Left renal cortex interstitium (tissue), 4 donors: ENCODE results near the gene COL15A1. TPM values are rescaled to one million over a fixed set of nuclear protein-coding genes. Genes with fewer than 3 reads are reported as not detected.

Experiments used
- DNase-seq, 4 donors: peaks; one replicate each; pipeline ENCODE4 v3.0.0-alpha.2; 2013; ENCODE audit warnings: low read depth in 4 of 4, low spot score in 2 of 4, missing footprints in 1 of 4
- polyA plus RNA-seq, 4 donors: library from polyadenylated mRNA; unstranded; fragments of 120-200 nt; gene quantifications; one replicate each; pipeline ENCODE4 v1.2.1, GENCODE V29; 2013; ENCODE audit not compliant: insufficient read length in 4 of 4

The COL15A1 gene
- polyA plus RNA-seq, 4 donors = 26.8 to 37.9 (median 30.4) TPM

DNA sequence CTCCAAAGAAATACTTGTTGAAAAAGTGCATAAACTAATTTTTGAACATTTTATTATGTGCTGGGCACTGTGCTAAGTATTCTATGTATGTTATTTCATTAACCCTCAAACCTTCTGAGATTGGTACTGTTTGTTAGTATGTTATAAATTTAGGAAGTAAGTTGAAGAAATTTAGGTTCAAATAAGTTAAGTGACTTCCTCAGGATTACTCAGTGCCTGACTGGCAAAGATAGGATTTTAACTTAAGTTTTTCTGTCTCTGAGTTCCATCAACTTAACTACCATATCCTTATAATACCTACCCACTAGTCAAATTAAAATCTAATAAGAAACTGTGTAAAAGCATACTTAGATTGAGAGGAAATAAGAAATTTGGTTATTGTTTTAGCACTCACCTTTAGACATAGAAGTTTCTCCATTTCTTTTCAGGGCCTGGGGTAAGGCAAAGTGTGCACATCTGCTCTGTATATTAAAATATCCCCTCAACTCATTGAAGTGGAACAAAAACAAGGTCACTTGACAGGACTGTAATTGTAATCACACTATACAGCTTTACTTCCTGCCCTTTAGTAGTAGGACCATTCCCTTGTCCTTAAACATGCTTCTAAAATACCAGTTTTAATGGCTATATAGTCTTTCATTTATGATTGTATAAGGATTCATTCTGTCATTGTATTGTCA lies 176.4 kb downstream of the COL15A1 start:
- DNase-seq = no peak

Other genes with a start within 250 kb of the COL15A1 start
- gene GABBR2, start 235.0 kb upstream of the COL15A1 start, polyA plus RNA-seq = 1 to 10 TPM; 4.5 to 5.6 (median 5.3) TPM
- gene ANKS6, start 147.4 kb upstream of the COL15A1 start, polyA plus RNA-seq = 10 to 100 TPM; 24.1 to 33.2 (median 29.1) TPM
- 10 to 100 TPM in 1 of 4 donors, 1 to 10 TPM in 3; 7.7 to 11.2 (median 8.9) TPM for gene GALNT12, start 136.2 kb upstream of the COL15A1 start, polyA plus RNA-seq
- gene TGFBR1, start 161.2 kb downstream of the COL15A1 start, polyA plus RNA-seq = 10 to 100 TPM; 41.7 to 51.5 (median 46.5) TPM